Measurements from ENCODE around the gene MRPL17.
A peak's percentile ranks its signal among the peaks of the same experiment; 100 is the strongest.
"Not testable (repeated sequence)": the region's sequence is repeated elsewhere in the genome, so short reads cannot be mapped to it uniquely, and the experiment has no call there.

Gene MRPL17

DNA sequence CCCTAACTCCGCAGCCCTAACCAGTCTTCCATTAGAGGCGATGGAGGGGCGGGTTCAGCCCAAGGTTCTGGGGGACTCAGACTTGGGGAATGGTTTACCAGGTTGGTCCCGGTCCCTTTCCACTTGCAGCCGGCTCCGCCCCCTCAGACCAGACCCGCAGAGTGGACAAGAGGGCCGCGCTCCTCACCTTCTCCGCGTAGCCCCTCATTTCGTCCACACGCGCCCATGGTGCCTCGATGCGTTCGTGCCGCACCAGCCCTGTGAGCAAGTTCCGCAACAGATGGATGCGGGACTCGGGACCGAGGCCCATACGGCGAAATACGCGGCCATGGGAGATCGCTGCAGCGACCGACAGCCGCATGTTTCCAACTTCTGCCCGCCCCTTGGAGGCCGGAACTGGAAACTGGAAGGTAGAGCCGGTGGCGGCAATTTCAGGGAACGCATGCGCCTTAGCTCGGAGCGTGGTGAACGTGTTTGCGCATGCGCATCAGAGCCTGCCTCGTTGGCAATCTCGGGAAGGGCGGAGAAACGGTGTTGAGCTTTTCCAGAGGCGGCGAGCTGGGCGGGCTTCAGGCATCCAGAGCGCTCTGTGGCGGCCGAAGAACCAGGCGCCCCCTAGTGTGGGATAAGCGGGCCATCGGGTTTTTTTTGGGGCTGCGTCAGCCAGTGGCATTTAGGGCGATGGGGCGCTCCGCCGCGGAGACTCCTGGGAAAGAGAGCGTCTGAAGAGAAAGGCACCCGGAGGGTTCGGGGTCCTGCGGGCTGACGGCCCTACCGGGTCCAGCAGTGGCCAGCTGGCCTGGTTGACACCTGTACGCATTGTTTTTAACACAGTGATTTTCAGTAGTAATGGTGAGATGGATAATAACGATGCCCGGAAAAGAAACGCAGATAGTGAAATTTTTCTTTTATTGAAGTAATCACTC, at the start of gene MRPL17:
TSS of gene MRPL17 (minus strand) at position 405 of the 926 bp plus-strand sequence. CDS start at position 361, 44 bp downstream.
- peak; percentile 99 for DNase-seq

GRCh38 chr11:6727971-6728760, 45.0 kb upstream of the MRPL17 start:
- DNase-seq, result no peak

GRCh38 chr11:6725386-6725896, 42.3 kb upstream of the MRPL17 start:
- DNase-seq, result no peak

- no peak for DNase-seq
Measured at GRCh38 chr11:6724013-6724412, 40.9 kb upstream of the MRPL17 start.

GRCh38 chr11:6721343-6721742, 38.2 kb upstream of the MRPL17 start:
- DNase-seq, result no peak

DNA sequence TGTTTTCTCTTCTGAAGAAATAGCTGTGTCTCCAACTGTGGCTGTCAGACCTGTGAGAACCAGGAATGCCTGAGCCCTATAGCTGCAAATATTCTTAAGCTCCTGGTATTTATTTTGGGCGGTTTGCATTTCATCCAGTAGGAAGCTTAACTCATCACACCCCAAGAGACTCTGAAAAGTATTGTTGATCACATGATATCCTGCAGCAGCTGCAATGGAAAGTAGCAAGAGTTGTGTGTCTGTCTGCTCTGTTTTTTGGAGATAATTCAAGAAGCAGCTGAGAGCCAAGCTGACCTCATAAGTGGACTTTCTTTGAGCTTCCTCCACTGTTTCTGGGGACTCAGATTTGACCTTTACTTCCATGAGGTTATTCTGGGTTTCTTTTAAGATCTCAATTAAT, 36.4 kb upstream of the MRPL17 start:
- DNase-seq, result no peak

DNA sequence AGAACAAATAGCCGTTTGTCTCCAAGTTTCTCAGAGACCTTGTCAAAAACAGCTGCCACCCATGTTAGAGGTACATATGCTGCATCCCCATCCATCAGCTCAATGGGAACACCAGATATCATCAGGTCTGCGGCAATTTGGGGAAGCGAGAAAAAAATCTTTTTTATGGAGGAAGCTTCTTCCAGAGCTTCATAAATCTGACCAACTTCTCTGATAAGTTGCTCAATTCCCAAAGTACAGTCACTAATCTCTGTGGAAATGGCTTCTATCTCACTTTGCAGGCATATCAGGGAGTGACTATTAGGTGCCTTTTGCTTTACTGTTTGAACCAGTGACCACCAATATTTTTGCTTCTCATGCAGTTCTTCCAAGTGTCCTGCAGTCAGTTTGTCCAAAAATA, 34.3 kb upstream of the MRPL17 start:
- DNase-seq, result no peak

GRCh38 chr11:6711552-6711951, 28.4 kb upstream of the MRPL17 start:
- DNase-seq, result peak; percentile 54

- no peak for DNase-seq
Measured at GRCh38 chr11:6708876-6709275, 25.7 kb upstream of the MRPL17 start.

DNA sequence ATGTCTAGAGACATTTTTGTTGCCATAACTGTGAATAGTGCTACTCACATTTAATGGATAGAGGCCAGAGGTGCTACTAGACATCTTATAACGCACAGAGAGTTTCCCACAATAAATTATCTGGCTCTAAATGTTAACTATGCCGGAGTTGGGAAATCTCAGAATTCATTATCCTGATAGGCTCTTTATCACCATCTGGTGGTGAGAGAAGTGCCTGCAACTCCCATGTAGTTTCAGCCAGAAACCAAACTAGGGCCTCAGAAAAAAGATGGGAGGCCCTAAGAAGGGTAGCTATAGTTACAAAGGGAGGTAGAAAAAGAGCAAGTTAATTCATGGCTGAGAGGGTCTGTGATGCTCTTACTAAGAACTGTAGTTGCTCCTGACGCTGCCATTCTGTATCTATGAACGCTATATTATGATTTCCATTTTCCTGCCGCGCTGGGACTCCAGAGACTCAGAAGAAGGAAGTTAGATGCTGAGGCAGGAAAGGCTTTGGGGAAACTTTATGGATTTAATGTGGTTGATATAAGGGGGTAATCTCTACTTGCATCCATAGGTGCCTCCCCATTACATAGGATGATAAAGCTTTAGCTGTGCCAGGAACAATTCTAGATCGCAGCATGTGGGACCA, 22.9 kb upstream of the MRPL17 start:
- DNase-seq, result peak; percentile 52

- DNase-seq, result peak; percentile 26
Measured at GRCh38 chr11:6703247-6704063, 20.3 kb upstream of the MRPL17 start.

- not testable (repeated sequence) for DNase-seq
Measured at GRCh38 chr11:6701955-6702354, 18.8 kb upstream of the MRPL17 start.

DNA sequence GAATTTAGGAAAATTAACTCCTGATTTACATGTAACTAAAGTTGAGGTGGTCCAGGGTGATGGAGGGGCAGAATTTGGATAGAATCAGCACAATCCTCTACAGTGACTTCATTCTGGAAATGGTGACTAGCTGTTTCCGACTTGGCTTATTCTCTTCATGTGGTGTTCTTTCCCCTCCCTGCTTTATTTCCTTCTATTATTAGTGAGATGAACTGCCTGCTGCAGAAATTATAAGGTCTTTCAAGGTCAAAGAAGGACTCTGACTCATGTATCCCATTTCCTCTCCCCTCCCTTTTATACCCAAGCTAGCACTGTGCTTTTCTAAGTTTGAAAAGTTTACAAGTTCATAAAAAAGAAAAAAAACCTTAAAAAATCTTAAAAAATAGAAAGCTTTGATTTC, 12.2 kb upstream of the MRPL17 start:
- no peak for DNase-seq

- DNase-seq, result no peak
Measured at GRCh38 chr11:6694229-6694535, 11.0 kb upstream of the MRPL17 start.

DNA sequence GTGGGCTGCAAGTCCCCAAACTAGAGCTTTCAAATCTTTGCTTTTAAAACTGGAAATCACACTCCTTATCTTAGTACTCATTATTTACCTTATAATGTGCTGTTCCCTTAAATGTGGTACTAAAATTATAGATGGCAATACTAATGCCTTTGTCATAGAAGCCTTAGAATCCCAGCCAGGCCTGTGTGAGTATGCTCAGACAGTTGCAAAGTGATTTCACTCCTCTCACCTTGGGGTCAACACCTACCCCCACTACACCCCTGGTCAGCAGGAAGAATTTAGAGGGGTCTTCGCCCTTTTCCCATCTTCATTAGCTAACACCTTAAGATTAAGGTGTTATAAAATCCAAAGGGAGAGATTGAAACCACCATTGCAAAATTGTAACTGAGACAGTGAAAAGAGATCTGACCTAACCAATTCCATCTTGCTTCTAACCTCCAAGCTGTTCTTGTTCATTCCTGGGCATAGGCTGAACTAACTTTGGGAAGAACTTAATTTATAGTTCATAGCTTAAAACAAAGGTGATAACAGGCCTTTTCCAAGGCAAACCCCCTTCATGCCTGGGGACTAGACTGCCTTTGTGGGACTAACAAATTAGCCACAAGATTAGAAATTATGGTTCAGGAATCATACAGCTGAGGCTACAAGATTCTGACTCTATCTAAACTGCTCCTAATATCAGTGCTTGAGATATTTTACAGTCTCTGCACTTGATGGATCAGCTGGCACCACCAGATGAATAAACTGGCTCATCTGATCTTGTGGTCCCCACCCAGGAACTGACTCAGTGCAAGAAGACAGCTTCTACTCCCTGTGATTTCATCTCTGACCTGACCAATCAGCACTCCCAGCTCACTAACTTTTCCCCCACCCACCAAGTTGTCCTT, 10.4 kb upstream of the MRPL17 start:
- DNase-seq, result peak; percentile 71

DNA sequence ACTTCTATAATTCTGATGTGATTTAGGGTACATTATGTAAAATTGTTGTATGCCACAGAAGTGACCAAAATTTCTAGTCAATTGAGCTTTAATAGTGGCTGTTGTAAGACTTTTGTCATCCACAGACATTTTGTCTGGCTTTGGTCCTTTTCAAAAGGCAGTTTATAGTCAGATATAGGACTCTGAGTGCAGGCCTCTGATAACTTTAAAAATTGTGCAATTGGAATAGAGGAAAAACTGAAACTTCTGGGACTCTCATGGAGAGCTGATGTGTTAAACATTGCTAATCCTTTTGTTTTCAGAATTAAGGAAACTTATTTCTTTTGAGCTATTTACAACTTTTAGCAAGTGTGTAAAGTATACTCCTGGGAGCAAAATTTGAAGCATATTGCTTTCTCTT, 9.0 kb upstream of the MRPL17 start:
- DNase-seq, result no peak

DNA sequence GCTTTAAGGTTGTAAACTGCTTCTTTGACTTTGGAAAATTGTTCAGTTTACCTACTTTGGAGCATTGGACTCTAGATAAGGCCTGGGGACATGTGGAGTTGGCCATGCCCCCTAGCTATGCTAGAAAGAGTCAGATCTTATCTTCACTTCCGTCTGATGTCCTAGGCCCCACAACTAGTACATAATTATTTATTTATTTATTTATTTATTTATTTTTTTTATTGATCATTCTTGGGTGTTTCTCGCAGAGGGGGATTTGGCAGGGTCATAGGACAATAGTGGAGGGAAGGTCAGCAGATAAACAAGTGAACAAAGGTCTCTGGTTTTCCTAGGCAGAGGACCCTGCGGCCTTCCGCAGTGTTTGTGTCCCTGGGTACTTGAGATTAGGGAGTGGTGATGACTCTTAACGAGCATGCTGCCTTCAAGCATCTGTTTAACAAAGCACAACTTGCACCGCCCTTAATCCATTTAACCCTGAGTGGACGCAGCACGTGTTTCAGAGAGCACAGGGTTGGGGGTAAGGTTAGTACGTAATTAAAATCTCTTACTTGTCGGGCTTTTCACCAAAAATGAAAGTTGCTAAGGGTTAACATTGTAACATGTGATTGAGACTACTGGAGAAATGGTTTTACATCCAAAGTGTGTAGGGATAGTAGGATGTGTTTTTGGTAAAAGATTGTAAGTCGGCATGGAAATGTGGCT, 7.4 kb upstream of the MRPL17 start:
- DNase-seq, result not testable (repeated sequence)

- DNase-seq, result no peak
Measured at GRCh38 chr11:6687876-6688275, 4.7 kb upstream of the MRPL17 start.

- no peak for DNase-seq
Measured at GRCh38 chr11:6686006-6686405, 2.9 kb upstream of the MRPL17 start.

DNA sequence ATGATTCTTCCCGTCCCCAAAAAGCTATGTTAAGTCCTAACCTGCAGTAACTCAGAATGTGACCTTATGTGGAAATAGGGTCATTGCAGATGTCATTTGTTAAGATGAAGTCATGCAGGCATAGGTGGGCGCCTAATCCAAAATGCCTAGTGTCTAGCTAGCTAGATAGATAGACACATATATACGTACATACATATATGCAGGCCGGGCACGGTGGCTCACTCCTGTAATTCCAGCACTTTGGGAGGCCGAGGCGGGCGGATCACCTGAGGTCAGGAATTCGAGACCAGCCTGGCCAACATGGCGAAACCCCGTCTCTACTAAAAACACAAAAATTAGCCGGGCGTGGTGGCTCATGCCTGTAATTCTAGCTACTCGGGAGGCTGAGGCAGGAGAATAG, 928 bp upstream of the MRPL17 start:
- DNase-seq, result not testable (repeated sequence)

DNA sequence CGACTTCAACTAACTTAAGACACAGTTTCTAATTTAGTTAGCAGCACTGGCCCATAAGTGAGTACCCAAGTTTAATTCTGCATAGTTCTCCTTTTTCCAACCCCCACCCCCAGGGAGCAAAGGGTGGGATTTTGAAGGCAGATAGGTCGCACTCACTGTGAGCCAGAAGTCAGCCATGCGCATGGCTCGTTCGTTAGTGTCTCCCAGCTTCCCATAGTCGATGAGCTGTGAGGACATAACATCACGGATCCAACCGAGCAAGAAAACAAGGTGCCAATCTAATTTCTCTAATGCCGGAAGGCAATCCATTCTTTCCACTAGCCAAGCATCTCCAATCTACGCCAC, 577 bp downstream of the MRPL17 start:
- no peak for DNase-seq
